ENCODE results near the gene CCDC27. TPM values are rescaled to one million over a fixed set of nuclear protein-coding genes. Genes with fewer than 3 reads are reported as not detected.
A peak's percentile ranks its signal among the peaks of the same experiment; 100 is the strongest.
"Not testable (repeated sequence)": the region's sequence is repeated elsewhere in the genome, so short reads cannot be mapped to it uniquely, and the experiment has no call there.

The CCDC27 gene
- total RNA-seq, 1 experiment from 2014 or later: not detected

DNA sequence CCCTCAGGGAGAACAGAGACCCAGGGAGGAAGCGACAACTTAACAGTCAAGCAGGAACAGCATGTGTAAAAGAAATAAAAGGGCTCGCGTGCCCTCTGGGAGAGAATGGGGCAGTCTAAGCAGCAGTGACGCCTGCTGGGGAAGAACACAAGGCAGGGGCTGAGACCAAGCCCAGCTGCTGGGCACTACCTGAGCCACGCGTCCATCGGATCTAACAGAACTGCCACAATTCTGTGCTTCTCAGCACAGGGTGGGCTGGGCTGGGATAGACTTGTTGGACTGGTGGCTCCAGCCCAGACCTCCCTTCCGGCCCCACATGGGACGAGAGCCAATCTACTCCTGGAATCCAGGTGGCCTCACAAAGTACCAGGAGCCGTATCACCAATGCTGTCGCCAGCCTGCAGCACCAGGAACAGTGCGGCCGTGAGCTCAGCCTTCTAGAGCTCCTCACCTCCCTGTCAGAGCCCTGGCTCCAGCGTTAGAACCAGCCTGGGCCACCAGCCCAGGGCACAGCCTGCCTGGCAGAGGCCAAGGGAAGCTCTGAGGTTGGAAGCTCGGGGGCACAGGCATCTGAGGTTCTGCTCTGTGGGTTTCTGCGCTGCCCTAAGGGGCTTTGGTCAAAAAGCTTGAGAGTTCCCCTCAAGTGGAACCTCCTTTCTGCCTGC is 36.6 kb downstream of the CCDC27 start:
- DNase-seq (ENCODE audit: low read depth): no peak

DNA sequence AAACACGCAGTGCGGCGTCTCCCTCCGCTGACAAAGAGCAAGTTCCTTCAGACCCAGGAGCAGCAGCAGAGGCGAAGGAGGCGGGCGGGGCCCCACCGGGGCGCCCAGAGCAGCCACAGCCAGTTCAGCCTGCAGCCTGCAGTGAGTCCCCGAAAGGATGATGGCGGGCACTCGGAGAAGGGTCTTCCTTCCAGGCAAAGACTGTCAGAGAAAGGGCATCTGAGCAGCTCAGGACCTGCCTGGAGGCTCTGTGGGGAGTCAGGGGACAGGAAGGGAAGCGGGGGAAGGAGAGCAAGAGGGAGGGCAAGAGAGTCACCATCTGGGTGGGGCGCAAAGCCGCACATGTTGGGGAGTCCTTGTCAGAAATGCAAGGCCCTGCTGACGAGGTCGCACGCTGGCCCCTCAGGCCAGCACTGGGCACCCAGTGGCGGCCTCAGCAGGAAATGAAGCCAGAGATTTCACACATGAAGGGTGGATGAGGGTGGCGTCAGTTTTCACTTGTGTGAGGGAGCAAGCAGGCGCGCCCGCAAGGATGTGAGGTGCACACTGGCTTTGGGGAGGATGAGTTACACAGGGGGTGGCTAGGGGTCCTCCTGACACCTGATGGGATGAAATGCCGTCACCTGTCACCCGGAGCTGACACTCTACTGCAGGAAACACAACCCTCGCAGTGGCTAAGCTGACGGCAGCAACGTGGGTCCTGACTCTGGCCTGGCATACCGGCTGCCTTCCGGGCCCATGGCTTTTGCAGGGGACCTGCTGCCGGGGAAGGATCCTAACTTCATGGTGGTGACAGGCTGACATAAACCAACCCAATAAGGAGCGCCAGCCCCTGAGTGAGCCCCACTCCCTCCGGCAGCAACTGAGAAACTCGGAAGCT is 37.4 kb downstream of the CCDC27 start:
- DNase-seq (ENCODE audit: low read depth): no peak

DNA sequence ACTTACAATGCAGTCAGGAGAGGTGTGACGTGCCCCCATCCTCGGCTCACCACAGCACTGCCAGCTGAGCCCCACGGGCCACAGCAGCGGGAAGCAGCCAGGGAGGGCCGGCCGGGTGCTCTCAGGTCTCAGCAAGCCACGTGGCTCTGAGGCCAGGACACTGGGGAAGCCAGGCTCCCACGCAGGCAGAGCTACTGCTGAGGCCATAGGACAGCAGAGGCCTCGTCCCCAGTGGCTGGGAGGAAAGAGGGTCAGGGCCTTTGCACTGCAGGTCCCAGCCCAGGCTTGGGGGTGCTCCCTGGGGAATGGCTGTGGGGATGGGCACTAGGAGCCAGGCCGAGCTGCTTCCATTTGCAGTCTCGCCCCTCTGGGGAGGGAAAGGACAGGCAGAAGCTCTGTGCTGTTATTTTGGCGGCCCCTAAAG is 38.3 kb downstream of the CCDC27 start:
- no peak for DNase-seq (ENCODE audit: low read depth)

DNA sequence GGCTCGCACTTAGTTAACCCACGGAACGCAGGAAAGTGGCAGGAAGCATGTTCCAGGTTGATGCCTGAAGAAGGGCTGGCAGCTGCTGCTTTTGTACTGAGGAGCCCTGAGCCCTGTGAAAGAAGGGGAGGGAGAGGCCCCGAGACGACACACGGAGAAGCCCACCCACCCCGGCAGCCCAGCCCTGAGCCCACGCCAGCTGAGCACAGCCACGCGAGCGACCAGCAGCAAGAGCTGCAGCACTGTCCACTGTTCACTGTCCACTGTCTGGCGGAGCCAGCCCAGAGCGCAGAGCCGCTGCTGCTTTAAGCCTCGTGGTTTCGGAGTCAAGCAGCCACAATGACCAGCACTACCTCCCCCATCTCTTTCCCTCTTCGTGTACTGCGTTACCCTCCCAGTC is 38.7 kb downstream of the CCDC27 start:
- no peak for DNase-seq (ENCODE audit: low read depth)

DNA sequence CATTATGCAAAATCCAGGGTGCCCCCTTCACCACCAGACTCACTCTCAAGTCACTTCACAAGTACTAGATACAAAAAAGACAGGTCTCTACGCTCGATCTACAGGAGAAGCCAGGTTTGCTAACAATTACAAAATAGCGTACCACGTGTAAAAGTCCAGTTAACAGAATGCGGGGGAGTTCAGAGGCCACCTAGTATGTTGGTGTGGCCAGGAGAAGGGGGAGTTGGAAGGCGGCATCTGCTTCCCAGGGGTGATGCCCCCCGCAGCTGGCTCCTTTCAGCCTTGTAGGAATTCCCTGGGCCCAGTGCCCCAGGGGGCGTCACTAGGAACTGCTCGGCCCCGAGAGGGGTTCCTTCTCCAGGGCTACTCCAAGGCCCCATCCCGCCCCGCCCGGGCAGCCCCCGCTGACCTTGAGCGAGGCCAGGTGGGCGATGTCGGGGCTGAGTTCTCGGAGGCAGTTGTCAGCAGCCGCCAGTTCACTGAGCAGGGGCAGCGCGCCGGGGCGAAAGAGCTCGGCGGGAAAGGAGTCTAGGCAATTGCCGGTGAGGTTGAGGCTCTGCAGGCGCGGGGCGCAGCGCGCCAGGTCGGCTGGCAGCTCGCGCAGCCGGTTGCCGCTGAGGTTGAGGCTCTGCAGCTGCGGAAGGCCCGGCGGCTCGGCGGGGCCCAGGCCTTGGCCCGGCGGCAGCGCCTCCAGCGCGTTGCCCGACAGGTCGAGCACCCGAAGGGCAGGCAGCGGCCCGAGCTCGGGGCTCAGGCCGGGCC is 43.4 kb downstream of the CCDC27 start:
- DNase-seq (ENCODE audit: low read depth): no peak

DNA sequence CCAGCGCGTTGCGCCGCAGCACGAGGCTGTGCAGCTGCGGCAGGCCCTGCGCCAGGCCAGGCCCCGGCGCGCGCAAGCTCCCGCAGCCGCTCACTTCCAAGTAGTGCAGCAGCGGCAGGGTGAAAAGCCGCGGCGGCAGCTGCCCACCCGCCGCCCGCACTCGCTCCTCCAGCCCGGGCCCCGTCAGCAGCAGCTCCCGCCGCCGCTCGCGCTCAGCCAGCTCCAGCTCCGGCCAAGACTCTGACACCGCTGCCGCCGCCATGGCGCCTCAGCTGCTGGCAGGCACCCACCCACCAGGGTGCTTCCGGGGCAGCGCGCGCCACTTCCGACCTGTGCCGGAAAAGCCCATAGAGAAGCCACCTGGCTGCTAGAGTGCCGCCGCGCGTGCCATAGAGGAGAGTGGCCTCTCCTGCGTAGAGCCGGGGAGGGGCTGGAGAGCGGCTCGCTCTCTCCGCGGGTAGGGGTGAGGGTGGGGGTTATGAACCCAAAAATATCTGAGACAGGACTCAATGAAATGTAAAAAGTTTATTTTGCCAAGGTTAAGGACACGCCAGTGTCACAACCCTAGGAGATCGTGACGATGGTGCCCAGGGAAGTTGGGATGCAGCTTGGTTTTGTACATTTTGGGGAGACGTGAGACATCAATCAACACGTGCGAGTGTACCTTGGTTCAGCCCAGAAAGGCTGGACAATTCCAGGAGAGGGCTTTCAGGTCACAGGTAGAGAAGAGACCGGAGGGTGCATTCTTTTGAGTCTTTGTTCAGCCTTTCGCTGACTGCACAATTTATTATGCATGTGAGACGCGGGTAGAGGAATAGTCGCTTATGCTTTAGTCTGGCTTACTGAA is 44.2 kb downstream of the CCDC27 start, which contains the start of gene LRRC47:
LRRC47 (minus strand) TSS at position 284 of the 847 bp plus-strand sequence; CDS start at position 262, 22 bp downstream.
- peak; percentile 88 for DNase-seq (ENCODE audit: low read depth)

DNA sequence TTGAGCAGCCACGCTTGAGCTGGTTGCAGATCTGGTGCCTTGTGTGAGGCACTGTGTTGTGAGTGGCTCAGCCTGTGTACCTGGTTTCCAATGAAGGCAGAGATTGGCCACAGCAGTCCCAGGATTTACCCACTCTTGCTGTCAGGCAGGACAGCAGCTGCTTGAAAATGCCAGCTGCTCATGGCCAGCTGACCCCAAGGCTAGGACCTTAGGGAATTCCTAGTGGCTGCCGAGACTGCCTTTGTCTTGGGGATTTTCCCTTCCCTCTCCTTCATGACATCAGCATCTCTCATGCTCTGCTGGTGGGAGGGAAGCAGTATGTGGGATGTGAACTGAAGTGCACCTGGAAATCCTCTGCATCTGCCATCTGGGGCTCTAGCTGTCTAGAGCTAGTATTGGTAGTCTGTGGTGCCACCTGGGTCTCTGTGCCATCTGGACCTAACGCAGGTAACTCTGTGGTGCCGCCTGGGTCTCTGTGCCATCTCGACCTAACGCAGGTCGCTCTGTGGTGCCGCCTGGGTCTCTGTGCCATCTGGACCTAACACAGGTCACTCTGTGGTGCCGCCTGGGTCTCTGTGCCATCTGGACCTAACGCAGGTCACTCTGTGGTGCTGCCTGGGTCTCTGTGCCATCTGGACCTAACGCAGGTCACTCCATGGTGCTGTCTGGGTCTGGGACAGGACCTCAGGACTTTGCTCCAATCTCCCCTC is 47.9 kb downstream of the CCDC27 start:
- DNase-seq (ENCODE audit: low read depth): peak; percentile 85

DNA sequence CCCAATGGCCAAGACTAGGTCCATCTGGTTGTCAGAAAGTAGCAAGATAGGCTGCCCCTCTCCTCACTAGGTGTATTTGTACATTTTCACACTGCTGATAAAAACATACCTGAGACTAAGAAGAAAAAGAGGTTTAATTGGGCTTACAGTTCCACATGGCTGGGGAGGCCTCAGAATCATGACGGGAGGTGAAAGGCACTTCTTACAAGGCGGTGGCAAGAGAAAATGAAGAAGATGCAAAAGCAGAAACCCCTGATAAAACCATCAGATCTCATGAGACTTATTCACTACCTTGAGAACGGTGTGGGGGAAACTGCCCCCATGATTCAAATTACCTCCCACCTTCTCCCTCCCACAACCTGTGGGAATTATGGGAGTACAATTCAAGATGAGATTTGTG is 48.5 kb downstream of the CCDC27 start:
- not testable (repeated sequence) for DNase-seq (ENCODE audit: low read depth)

DNA sequence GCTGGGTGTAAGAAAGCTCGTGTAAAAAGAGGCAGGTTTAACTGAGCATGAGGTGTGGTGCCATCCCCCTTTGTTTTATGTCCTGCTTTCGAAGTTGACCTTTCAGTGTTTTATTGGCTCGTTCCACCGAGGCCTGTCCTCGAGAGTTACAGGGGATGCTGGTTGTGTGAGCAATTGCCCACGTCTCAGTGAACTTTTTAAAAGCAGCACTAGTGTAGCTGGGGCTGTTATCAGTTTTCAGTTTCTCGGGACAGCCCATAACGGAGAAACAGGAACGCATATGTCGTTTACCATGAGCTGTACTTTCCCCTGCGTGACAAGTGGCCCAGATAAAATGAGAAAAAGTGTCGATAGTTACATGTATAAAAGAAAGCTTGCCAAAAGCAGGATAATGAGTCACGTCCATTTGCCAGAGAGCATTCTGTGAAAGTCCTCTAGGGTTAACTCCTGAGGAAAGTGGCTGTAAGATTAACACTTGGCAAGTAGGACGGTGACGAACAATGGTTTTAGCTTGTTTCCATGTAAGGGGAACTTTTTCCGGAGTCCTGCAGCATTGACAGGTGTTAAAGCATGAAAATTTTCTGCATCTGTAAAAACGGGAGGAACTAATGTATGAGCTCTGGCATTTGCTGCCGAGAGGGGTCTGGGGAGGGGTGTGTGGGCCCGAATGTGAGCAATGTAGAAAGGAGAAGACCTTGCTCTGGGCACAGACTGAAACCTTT is 51.8 kb downstream of the CCDC27 start:
- DNase-seq (ENCODE audit: low read depth): peak; percentile 56

DNA sequence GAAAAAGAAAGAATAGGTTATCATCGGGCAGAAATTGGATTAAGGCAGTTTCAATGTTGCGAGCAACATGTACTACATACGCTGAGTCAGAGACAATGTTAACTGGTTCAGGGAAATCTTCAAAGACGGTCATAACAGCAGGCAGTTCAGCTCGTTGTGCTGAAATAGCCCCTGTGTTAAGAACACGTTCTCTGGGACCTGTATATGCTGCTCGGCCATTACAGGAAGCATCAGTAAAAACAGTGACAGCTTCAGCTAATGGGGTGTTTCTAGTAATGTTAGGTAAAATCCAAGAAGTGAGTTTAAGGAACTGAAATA is 52.3 kb downstream of the CCDC27 start:
- DNase-seq (ENCODE audit: low read depth): peak; percentile 26

DNA sequence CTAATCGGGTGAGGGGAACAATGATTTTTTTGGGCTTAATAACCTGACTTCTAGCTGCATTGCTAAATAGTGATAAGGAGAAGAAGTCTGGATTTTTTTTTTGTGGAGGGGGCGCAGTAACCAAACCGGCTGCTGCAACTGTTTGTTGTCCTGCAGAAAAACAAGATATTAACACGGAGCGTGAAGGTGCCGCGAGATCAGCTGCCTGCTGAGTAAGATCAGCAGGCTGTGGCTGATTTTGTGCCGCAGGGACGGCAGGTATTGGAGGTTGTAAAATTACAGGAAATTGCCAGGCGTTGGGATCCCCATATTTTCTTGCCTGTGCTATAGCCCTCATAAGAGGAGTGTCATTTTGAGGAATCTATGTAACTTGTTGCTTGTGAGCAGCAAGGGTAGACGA is 52.8 kb downstream of the CCDC27 start:
- no peak for DNase-seq (ENCODE audit: low read depth)

DNA sequence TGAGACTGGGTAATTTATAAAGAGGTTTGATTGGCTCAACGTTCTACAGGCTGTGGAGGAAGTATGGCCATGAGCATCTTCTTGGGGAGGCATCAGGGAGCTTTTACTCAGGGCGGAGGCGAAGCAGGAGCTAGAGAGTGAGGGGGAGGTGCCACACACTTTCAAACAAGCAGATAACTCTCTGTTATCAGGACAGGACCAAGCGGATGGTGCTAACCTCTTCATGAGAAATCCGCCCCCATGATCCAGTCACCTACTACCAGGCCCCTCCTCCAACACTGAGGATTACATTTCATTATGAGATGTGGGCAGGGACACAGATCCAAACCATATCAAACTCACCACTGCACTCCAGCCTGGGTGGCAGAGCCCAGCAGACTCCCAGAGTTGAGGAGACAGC is 55.5 kb downstream of the CCDC27 start:
- DNase-seq (ENCODE audit: low read depth): no peak

DNA sequence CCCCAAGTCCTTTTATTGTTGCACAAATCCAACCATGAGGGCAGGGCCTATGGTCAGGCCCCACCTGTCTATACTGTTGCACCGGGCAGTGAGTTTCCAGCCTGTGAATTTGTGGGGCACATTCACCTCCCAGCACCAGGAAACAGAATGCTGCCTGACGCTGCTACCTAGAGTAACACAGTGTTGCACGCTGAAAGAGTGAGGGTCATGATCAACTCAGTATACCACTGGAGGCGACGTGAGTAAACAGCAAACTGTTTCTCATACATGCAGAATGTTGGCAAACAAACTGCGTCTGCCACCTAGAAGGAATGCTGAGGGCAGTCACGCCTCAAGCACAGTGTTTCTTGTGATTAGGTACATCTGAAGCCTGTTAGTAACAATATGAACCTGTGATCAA is 57.4 kb downstream of the CCDC27 start:
- DNase-seq (ENCODE audit: low read depth): no peak

DNA sequence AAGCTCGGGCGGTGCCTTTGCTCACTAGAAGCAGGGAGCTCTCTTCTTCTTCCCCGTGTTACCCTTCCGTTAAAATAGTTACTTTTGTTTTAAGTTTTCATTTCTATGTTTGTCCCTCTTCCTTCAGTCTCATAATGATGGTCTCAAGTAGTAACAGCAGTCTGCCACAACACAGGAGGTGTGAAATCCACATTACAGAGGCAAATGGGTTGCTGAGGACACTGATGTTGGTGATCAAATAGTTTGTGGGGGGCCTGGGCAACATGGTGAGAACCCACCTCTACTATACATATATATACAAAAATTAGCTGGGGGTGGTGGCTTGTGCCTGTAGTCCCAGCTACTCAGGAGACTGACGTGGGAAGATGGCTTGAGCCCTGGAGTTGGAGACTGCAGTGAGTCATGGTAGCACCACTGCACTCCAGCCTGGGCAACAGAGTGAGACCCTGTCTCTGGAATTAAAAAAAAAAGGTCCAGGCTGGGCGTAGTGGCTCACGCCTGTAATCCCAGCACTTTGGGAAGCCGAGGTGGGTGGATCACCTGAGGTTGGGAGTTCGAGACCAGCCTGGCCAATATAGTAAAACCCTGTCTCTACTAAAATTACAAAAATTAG is 58.0 kb downstream of the CCDC27 start:
- DNase-seq (ENCODE audit: low read depth): not testable (repeated sequence)

DNA sequence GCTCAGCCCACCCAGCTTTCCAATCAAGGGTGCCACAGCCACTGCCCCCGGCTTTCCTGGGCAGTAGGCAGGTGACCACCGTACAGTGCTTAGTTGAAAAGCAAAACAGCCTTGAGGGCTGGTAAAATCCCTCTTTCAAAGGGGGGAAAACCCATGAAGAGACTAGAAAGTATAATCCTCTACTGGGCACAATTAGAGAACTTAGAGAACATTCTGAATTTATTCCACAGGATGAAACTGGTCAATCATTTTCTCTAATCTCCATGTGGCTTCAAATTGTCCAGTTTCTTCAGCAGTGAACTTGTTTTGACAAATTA is 59.3 kb downstream of the CCDC27 start:
- DNase-seq (ENCODE audit: low read depth): no peak

DNA sequence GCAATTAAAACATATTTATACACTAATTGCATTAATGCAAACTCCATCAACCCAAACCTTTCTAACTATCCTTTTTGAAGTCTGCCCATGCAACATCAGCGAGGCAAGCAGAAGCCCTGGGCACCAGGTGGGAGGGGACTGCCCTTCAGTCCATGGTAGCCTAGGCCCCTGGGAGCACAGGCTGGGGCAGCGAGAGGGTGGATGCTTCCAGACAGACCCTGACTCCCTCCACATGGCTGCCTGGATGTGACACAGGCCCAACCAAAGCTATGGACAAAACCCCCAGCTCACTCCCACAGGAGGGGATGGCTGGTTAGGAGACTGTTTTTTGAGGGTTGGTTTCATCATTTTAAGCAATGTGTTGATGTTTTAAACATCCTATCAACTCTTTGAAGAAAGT is 61.8 kb downstream of the CCDC27 start:
- no peak for DNase-seq (ENCODE audit: low read depth)

DNA sequence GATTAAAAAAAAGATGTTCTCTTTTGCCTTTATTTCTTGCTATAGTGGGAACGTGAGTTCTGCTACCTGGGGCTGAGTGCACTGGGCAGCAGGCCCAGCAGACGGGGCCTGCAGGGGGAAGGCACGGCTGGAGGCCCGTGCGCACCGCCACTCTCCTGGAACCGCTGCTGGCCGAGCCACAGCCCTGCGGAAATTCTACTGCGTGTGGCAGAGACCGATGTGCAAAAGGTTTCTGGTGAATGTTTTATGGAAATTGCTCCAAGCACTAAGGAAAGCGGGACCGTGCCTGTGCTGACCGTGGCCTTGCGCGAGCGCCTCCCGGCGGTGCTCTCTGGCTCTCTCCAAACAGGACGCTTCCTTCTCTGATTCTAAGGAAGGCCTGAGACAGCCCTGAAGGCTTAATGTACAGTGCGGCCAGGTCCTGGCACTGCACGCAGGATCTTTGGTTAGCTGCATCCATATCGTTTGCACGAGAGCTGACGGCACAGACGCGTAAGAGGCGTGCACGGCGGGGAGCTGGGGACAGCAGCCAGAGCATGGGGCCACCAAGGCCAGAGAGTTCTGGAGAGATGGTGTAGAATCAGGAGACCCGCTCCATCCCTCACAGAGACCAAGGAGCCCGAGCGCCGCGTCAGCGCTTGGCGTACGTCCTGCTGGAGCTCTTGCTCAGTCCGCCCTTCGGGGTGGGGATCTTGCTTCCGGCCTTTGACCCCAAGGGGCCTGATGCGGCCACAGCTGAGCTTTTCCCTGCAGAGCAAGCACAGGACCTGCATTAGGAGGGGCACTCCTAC is 62.7 kb downstream of the CCDC27 start:
- DNase-seq (ENCODE audit: low read depth): no peak

DNA sequence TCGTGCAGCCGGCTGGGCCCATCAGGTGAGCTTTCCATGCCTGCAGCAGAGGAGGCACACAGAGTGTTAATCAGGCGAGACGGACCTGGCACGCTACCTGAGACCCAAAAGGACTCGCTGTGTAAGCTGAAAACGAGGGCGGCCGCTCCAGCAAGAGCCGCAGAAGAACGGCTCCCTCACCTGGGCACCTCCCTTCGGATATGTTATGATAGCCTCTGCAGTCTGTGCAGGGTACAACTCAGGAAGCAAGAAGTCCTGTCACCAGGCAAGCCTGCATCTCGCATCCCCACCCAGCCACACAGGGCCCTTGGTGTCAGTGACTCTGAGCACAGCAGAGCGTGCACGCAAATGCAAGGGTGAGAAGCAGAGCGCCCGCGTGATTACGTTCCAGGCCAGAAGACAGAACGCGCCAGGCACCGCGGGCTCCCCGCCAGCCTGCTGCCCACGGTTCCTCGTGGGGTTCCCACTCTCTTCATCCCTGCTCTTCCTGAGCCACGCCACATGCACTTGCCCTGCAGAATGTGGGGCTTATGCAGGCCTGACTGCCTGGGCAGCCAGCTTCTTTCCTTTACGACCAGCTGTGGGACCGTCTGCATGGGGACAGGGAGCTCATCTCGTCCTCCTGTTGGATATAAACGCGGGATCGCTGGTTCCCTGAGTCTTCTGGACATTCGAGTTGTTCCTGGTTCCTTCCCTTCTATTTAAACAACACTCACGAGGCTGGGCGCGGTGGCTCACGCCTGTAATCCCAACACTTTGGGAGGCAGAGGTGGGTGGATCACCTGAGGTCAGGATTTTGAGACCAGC is 64.3 kb downstream of the CCDC27 start:
- DNase-seq (ENCODE audit: low read depth): no peak

Data from LHCN-M2 (cell line).